Measurements from ENCODE around the gene KXD1. TPM values are rescaled to one million over a fixed set of nuclear protein-coding genes. Genes with fewer than 3 reads are reported as not detected.

The KXD1 gene
- total and polyA plus RNA-seq, 2 donors (not counting 1 experiment from before 2014, with no cell fraction given): 63.3 to 108 TPM

GRCh38 chr19:18610245-18610555 is 52.5 kb downstream of the KXD1 start:
- H3K4me3 ChIP-seq (replicated peaks in 1 of 4; ENCODE audit: control extremely low read depth in 1 of 4, insufficient read depth in 1 of 4, low read depth in 3 of 4, low read length in 4 of 4): no peak overlapping the region
- no peaks in the 10 kb centered on the region for H4K20me1 ChIP-seq (ENCODE audit: control insufficient read depth, extremely low read depth, insufficient read depth, low read length)
- H3K9ac ChIP-seq (ENCODE audit: insufficient read depth, low read length): no peak overlapping the region
- peaks cover 72% of the 10 kb centered on the region for H3K27me3 ChIP-seq (ENCODE audit: control insufficient read depth, insufficient read depth, low read length)
- H3K4me1 ChIP-seq (ENCODE audit: control insufficient read depth, extremely low read depth, insufficient read depth, low read length): no peaks in the 10 kb centered on the region
- H2AFZ ChIP-seq (ENCODE audit: low read length): no peak overlapping the region
- H3K4me2 ChIP-seq (ENCODE audit: extremely low read depth, insufficient read depth, low read length): no peak overlapping the region
- DNase-seq (ENCODE audit: low read depth in 2 of 2): no peak
- no peak for TF ChIP-seq EZH2 (IDR thresholded peaks at IDR 0.05; ENCODE audit: low read length, missing control alignments)
- TF ChIP-seq, protein P1, sequence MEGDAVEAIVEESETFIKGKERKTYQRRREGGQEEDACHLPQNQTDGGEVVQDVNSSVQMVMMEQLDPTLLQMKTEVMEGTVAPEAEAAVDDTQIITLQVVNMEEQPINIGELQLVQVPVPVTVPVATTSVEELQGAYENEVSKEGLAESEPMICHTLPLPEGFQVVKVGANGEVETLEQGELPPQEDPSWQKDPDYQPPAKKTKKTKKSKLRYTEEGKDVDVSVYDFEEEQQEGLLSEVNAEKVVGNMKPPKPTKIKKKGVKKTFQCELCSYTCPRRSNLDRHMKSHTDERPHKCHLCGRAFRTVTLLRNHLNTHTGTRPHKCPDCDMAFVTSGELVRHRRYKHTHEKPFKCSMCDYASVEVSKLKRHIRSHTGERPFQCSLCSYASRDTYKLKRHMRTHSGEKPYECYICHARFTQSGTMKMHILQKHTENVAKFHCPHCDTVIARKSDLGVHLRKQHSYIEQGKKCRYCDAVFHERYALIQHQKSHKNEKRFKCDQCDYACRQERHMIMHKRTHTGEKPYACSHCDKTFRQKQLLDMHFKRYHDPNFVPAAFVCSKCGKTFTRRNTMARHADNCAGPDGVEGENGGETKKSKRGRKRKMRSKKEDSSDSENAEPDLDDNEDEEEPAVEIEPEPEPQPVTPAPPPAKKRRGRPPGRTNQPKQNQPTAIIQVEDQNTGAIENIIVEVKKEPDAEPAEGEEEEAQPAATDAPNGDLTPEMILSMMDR (conservative IDR thresholded peaks at IDR 0.05 in 1 of 2, IDR thresholded peaks at IDR 0.05 in 1 of 2; ENCODE audit: low read depth in 1 of 2, low read length in 2 of 2): no peak
- H3K36me3 ChIP-seq (ENCODE audit: control insufficient read depth, insufficient read depth, low read length): no peaks in the 10 kb centered on the region
- H3K9me3 ChIP-seq (ENCODE audit: control insufficient read depth, insufficient read depth, low read depth, low read length): no peaks in the 10 kb centered on the region
- no peak overlapping the region for H3K27ac ChIP-seq (ENCODE audit: insufficient read depth, low read length)
- no peaks in the 10 kb centered on the region for H3K79me2 ChIP-seq (ENCODE audit: control insufficient read depth, insufficient read depth, low read length)

DNA sequence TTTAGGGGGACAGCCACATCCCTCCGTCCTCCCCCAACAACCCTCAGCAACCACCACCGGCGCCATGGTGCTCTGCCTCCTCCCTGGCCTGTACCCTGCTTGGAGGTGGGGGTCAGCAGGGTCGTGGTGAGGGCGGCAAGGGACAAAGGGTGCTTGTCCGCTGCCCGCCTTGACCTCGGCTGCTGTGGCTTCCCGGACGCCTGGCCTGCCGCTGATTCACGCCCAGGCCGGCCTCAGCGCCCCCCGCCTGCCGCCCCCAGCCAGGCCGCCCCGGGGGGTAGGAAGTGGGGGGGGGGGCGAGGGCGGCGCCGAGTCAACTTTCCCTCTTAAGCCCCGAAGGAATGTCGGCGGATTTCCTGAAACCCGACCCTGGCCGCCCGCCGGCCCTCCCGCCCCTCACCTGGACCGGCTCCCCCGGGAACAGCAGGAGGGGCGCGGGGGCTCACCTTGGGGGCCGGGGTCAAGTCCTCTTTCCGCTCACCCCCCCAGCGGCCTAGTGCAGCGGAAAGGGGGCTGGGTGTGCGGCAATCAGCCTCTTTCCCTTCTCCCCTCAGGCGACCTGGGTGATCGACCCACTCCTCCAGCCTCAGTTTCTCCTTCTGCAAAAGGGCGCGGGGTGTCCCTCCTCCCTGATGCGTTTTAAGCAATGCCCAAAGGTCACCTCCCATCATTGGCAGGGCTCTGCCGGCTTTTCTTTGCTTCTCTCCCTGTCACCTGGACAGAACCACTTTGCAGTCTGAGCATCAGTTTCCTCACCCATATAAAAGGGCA is 53.1 kb downstream of the KXD1 start:
- no peak for DNase-seq (ENCODE audit: low read depth in 2 of 2)
- peaks cover 68% of the 10 kb centered on the region for H3K27me3 ChIP-seq (ENCODE audit: control insufficient read depth, insufficient read depth, low read length)
- H3K36me3 ChIP-seq (ENCODE audit: control insufficient read depth, insufficient read depth, low read length): no peaks in the 10 kb centered on the region
- H3K27ac ChIP-seq (ENCODE audit: insufficient read depth, low read length): no peak overlapping the region
- no peaks in the 10 kb centered on the region for H3K9me3 ChIP-seq (ENCODE audit: control insufficient read depth, insufficient read depth, low read depth, low read length)
- no peaks in the 10 kb centered on the region for H3K79me2 ChIP-seq (ENCODE audit: control insufficient read depth, insufficient read depth, low read length)
- no peak overlapping the region for H2AFZ ChIP-seq (ENCODE audit: low read length)
- H3K4me2 ChIP-seq (ENCODE audit: extremely low read depth, insufficient read depth, low read length): no peak overlapping the region
- H3K4me3 ChIP-seq (replicated peaks in 1 of 4; ENCODE audit: control extremely low read depth in 1 of 4, insufficient read depth in 1 of 4, low read depth in 3 of 4, low read length in 4 of 4): no peak overlapping the region
- no peak overlapping the region for H3K9ac ChIP-seq (ENCODE audit: insufficient read depth, low read length)
- no peaks in the 10 kb centered on the region for H3K4me1 ChIP-seq (ENCODE audit: control insufficient read depth, extremely low read depth, insufficient read depth, low read length)
- H4K20me1 ChIP-seq (ENCODE audit: control insufficient read depth, extremely low read depth, insufficient read depth, low read length): no peaks in the 10 kb centered on the region
- TF ChIP-seq, protein P1 (conservative IDR thresholded peaks at IDR 0.05 in 1 of 2, IDR thresholded peaks at IDR 0.05 in 1 of 2; ENCODE audit: low read depth in 1 of 2, low read length in 2 of 2): no peak
- peak; percentile 81 for TF ChIP-seq EZH2 (IDR thresholded peaks at IDR 0.05; ENCODE audit: low read length, missing control alignments)

- H3K27me3 ChIP-seq (ENCODE audit: control insufficient read depth, insufficient read depth, low read length): peaks cover 73% of the 10 kb centered on the region
- H3K9ac ChIP-seq (ENCODE audit: insufficient read depth, low read length): no peak overlapping the region
- no peaks in the 10 kb centered on the region for H4K20me1 ChIP-seq (ENCODE audit: control insufficient read depth, extremely low read depth, insufficient read depth, low read length)
- peak; percentile 93 for TF ChIP-seq EZH2 (IDR thresholded peaks at IDR 0.05; ENCODE audit: low read length, missing control alignments)
- TF ChIP-seq, protein P1 (conservative IDR thresholded peaks at IDR 0.05 in 1 of 2, IDR thresholded peaks at IDR 0.05 in 1 of 2; ENCODE audit: low read depth in 1 of 2, low read length in 2 of 2): no peak
- H3K79me2 ChIP-seq (ENCODE audit: control insufficient read depth, insufficient read depth, low read length): no peaks in the 10 kb centered on the region
- H3K4me3 ChIP-seq (replicated peaks in 1 of 4; ENCODE audit: control extremely low read depth in 1 of 4, insufficient read depth in 1 of 4, low read depth in 3 of 4, low read length in 4 of 4): no peak overlapping the region
- no peaks in the 10 kb centered on the region for H3K36me3 ChIP-seq (ENCODE audit: control insufficient read depth, insufficient read depth, low read length)
- no peak overlapping the region for H3K27ac ChIP-seq (ENCODE audit: insufficient read depth, low read length)
- H3K4me1 ChIP-seq (ENCODE audit: control insufficient read depth, extremely low read depth, insufficient read depth, low read length): no peaks in the 10 kb centered on the region
- H3K9me3 ChIP-seq (ENCODE audit: control insufficient read depth, insufficient read depth, low read depth, low read length): no peaks in the 10 kb centered on the region
- no peak for DNase-seq (ENCODE audit: low read depth in 2 of 2)
- no peak overlapping the region for H2AFZ ChIP-seq (ENCODE audit: low read length)
- no peak overlapping the region for H3K4me2 ChIP-seq (ENCODE audit: extremely low read depth, insufficient read depth, low read length)
These were observed 53.8 kb downstream of the KXD1 start for GRCh38 chr19:18611327-18612050.
